Neutrophil (primary cell): ENCODE data around the gene TSR3.

Experiments
- H3K27ac ChIP-seq: fragments of 200-600 bp; sonication (generic); 2 replicates; pipeline ENCODE4 v1.5.1; 2016; ENCODE audit warnings: mild to moderate bottlenecking, moderate library complexity
- H3K27me3 ChIP-seq: fragments of 200-600 bp; sonication (generic); 2 replicates; pipeline ENCODE4 v1.6.0; 2016; ENCODE audit warnings: mild to moderate bottlenecking
- H3K36me3 ChIP-seq: fragments of 200-600 bp; sonication (generic); 2 replicates; pipeline ENCODE4 v1.5.1; 2017
- H3K4me1 ChIP-seq, 2 experiments: fragments of 200-600 bp in 1 of 2; sonication (generic) in 1 of 2; 1 replicate in 1 of 2; 2 replicates in 1 of 2; pipeline versions ENCODE4 v1.5.1 to v1.6.1; 2013 to 2016; ENCODE audit warnings: low read depth in 1 of 2, low read length in 1 of 2, mild to moderate bottlenecking in 1 of 2, moderate library complexity in 1 of 2; ENCODE audit not compliant: control insufficient read depth in 1 of 2, insufficient read depth in 1 of 2
- H3K4me3 ChIP-seq, 2 experiments: fragments of 200-600 bp in 1 of 2; sonication (generic) in 1 of 2; 1 replicate in 1 of 2; 2 replicates in 1 of 2; pipeline ENCODE4 v1.5.1; 2013 to 2016; ENCODE audit warnings: low read depth in 1 of 2, low read length in 1 of 2, mild to moderate bottlenecking in 1 of 2, moderate library complexity in 1 of 2
- H3K9me3 ChIP-seq: fragments of 200-600 bp; sonication (generic); 2 replicates; pipeline ENCODE4 v1.5.1; 2016
- CTCF ChIP-seq: fragments of 200-600 bp; sonication (generic); IDR thresholded peaks from 2 replicates; pipeline ENCODE4 v1.5.1; 2016; ENCODE audit warnings: antibody characterized with exemption

TSR3 gene

GRCh38 chr16:1312467-1312816 is 39.2 kb downstream of the TSR3 start:
- Histone ChIP-seq H3K27ac (no peak overlapping the region), H3K9me3 (no peaks in the 10 kb centered on the region), H3K4me3 (no peak overlapping the region), H3K36me3 (peaks cover 49% of the 10 kb centered on the region), H3K27me3 (no peaks in the 10 kb centered on the region), H3K4me1 (peaks cover 29 to 35% of the 10 kb centered on the region in 2 experiments)
- TF ChIP-seq CTCF: no peak

GRCh38 chr16:1311738-1312466 is 39.8 kb downstream of the TSR3 start:
- H3K9me3 ChIP-seq: no peaks in the 10 kb centered on the region
- H3K4me1 ChIP-seq: peaks cover 29 to 35% of the 10 kb centered on the region in 2 experiments
- peak overlapping the region; percentile 94 for H3K27ac ChIP-seq
- no peak for TF ChIP-seq CTCF
- H3K27me3 ChIP-seq: no peaks in the 10 kb centered on the region
- H3K4me3 ChIP-seq: peak overlapping the region in 1 of 2 experiments; percentile 76
- peaks cover 43% of the 10 kb centered on the region for H3K36me3 ChIP-seq

GRCh38 chr16:1311212-1311737 is 40.4 kb downstream of the TSR3 start:
- TF ChIP-seq CTCF: no peak
- H3K9me3 ChIP-seq: no peaks in the 10 kb centered on the region
- H3K4me1 ChIP-seq: peaks cover 29 to 35% of the 10 kb centered on the region in 2 experiments
- H3K4me3 ChIP-seq: peak overlapping the region; percentile 69 to 76
- no peaks in the 10 kb centered on the region for H3K27me3 ChIP-seq
- peak overlapping the region; percentile 94 for H3K27ac ChIP-seq
- H3K36me3 ChIP-seq: peaks cover 37% of the 10 kb centered on the region

GRCh38 chr16:1310832-1311200 is 40.9 kb downstream of the TSR3 start:
- Histone ChIP-seq H3K36me3 (peaks cover 33% of the 10 kb centered on the region), H3K27ac (peak overlapping the region; percentile 94), H3K4me1 (peaks cover 29 to 35% of the 10 kb centered on the region in 2 experiments), H3K27me3 (no peaks in the 10 kb centered on the region), H3K4me3 (peak overlapping the region; percentile 69 to 76), H3K9me3 (no peaks in the 10 kb centered on the region)
- no peak for TF ChIP-seq CTCF

GRCh38 chr16:1309888-1310831 is 41.5 kb downstream of the TSR3 start:
- Histone ChIP-seq H3K27ac (peak overlapping the region; percentile 94), H3K36me3 (peaks cover 26% of the 10 kb centered on the region), H3K4me3 (peak overlapping the region; percentile 69 to 76), H3K4me1 (peaks cover 29 to 35% of the 10 kb centered on the region in 2 experiments), H3K27me3 (no peaks in the 10 kb centered on the region), H3K9me3 (no peaks in the 10 kb centered on the region)
- no peak for TF ChIP-seq CTCF
